Activated CD4-positive, alpha-beta T cell treated with anti-CD3 and anti-CD28 coated beads, Interleukin-2, amount 50 U/mL, for 48 hours (primary cell): ENCODE measurements around the gene PFKM.

ENCODE experiments used
- DNase-seq, 2 experiments: peaks; one replicate each; pipeline ENCODE4 v3.0.0-alpha.2; 2020

Gene PFKM

GRCh38 chr12:48157889-48158370 lies 38.8 kb downstream of the PFKM start:
- DNase-seq: peak; percentile 12 to 20

DNA sequence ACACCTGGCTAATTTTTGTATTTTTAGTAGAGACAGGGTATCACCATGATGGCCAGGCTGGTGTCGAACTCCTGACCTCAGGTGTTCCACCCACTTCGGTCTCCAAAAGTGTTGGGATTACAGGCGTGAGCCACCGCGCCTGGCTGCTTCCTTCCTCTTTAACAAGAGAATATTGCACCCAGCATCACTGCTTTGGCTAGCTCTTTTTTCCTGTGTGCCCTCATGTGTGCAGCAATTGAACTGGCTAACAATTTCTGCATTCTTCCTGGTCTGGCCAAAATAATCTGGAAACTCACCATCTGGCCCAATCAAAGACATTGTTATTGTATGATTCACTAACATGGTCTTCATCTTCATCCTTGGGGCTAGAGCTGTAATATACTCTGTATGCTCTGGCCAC lies 40.9 kb downstream of the PFKM start:
- DNase-seq: no peak

- no peak for DNase-seq
Observed at GRCh38 chr12:48160807-48161206, 41.6 kb downstream of the PFKM start.

- no peak for DNase-seq
Observed at GRCh38 chr12:48163150-48163747, 44.1 kb downstream of the PFKM start.

- no peak for DNase-seq
Observed at GRCh38 chr12:48164451-48164850, 45.3 kb downstream of the PFKM start.

GRCh38 chr12:48165089-48165981 lies 46.2 kb downstream of the PFKM start:
- DNase-seq: peak in 1 of 2 experiments; percentile 40

DNA sequence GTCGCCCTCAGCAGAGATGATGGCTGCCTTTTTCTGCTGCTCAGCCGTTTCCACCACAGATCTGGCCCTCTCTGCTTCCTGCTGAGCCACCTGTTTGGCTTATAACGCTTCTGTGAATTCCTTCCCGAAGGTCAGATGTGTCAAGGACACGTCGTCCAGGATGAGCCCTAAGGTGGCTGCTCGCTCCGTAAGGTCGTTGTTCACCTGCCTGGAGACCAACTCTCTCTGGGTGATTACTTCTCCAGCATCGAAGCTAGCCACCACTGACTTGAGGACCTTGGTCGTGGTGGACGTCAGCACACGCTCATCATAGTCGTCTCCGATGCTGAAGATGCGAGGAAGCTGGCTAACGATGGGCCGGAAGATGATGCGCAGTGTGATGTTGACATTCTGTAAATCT lies 49.8 kb downstream of the PFKM start:
- no peak for DNase-seq

- DNase-seq: no peak
Observed at GRCh38 chr12:48175613-48176416, 56.7 kb downstream of the PFKM start.

GRCh38 chr12:48176417-48176751 lies 57.2 kb downstream of the PFKM start:
- no peak for DNase-seq

GRCh38 chr12:48177982-48178381 lies 58.8 kb downstream of the PFKM start:
- DNase-seq: no peak

DNA sequence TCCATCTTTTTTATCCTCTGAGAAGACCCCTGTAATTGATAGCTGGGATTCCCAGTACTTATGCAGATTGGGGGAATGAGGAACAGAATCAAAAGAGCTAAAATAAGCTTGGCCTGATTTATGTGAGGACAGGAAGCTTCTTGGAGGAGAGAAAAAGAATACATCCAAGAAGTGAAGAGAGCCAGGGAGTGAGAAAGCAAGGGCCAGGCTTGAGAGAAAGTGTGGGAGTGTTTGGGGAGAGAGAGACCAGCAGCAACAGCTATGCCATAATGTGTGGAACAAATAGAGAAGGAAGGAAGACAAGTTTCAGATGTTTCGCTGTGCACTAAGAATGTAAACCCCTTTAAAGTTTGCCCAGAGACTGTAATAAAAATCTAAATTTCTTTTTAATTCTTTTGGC lies 60.3 kb downstream of the PFKM start:
- no peak for DNase-seq

DNA sequence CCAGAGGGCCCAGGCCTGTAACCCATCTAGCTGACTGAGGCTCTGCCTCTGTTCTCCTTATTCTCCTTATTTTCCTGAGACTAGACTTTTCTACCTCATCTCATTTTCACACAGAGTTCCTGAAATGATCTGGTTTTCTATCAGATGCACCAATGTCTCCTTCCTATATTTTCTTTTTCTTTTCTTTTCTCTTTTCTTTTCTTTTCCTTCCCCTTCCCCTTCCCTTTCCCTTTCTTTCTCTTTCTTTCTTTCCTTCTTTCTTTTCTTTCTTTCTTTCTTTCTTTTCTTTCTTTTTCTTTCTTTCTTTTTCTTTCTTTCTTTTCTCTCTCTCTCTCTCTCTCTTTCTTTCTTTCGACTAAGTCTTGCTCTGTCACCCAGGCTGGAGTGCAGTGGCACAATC lies 61.3 kb downstream of the PFKM start:
- no peak for DNase-seq

GRCh38 chr12:48180857-48181495 lies 61.8 kb downstream of the PFKM start:
- no peak for DNase-seq

DNA sequence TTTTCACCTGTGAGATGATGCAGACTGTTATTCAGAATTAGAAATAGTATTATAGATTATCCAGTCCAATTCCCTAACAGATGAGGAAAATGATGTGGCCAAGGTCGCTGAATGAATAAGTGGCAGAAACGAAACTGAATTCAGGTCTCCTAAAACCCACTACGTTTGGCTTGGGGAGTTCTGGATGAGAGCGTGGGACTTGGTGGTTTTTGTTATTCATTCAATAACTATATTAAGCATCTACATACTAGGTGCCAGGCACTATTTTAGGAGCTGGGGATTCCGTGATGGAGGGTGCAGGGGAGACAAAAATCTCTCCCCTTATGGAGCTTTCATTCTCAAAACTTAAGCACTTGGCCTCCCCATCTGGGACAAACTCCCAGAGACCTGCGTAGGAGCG lies 63.5 kb downstream of the PFKM start:
- no peak for DNase-seq

DNA sequence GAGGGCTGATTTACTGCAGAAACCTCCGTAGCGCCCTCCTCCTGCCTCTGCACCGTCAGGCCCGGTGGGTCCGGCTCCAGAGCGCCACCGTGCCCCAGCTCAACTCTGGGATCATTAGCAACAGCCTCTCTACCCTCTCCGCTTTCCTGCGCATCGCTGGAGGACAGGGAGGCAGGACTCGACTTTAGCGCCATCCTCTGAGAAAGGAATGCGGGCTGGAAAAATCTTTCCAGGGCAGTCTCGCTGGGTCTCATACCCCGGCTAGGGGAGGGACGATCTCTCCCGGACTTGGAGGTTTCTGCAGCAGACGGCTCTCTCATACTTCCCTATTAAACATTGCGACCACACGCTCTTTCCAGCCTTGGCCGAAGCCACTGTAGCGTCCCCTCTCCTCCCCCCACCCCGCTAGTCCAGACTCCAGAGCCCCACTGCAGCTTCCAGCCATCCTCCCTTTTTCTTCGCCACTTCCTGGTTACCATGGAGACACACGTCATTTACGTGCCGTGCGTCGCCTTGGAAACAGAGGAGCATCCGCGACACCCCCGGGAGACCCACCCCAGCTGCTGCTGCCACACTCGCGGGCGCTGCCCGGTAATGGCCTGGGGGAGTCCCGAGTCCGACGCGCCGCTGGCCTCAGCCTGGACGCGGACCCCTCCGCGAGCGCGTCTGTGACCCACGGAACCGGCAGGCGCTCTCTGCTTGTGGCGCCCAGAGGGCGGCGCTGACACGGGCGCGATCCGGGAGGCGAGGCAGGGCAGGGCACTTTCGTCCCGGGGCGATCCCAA lies 64.1 kb downstream of the PFKM start, which contains the start of gene CCDC184:
Gene CCDC184 (plus strand): TSS at position 554 of the 785 bp plus-strand sequence. CDS start 479 bp downstream, outside the sequence.
- DNase-seq: peak; percentile 70 to 74

GRCh38 chr12:48183876-48184548 lies 64.8 kb downstream of the PFKM start:
- DNase-seq: peak; percentile 27 to 28

- no peak for DNase-seq
Observed at GRCh38 chr12:48184549-48184922, 65.4 kb downstream of the PFKM start.

GRCh38 chr12:48185181-48185919 lies 66.2 kb downstream of the PFKM start:
- no peak for DNase-seq

DNA sequence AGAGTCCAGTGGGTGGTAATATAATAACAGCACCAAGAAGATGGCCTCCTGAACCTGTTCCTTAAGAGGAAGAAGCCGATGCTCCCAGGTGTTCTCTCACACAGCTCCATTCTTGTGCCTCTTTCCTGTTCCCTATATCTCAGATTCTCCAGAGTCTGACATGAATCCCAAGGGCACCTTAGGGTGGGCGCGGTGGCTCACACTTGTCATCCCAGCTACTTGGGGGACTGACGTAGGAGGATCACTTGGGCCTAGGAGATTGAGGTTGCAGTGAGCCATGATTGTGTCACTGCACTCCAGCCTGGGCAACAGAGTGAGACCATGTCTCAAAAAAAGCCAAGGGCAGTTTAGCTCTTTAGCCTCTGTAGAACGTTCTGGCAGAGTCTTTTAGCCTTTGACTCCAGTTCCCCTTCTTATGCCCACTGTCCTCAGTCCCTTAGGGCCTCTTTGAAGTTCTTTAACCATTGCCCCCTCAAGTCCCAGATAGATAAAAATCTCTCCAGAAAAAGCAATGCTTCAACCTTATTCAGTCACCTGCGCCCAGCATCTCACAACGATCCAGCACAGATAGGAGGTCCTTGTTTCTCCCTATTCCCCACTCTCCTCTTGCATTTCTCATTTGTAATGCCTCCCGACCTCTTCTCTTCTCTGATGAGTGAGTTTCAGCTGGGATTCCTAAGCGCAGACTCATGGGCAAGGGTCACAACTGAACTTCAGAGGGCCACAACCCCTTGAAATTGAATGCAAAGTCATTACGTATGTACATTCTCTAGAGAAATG lies 68.9 kb downstream of the PFKM start:
- no peak for DNase-seq
